Measurements from ENCODE around the gene LBR.

The LBR gene

DNA sequence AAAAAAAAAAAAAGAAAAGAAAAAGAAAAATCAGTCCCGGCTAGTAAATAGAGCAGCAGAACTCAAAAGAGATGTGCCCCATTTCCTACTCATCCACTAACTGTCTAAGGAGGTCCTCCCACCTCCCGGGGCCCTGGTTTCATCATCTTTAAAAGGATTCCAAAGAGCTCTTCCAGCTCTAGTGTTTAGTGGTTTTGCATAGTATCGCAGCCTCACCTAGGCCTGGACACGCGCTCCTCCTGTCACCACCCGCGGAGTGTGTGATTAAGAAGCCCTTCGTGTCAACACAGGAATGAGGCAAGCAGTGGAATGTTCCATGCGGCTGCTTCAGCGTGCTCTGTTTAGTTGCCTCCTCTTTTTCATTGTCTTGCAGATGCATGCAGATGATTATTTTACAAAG lies 49.0 kb downstream of the LBR start:
- H3K36me3 ChIP-seq (ENCODE audit: insufficient read depth, low read length) = no peaks in the 10 kb centered on the region
- no peak overlapping the region for H3K9ac ChIP-seq (ENCODE audit: low read length)
- no peaks in the 10 kb centered on the region for H3K9me3 ChIP-seq (ENCODE audit: low read length)
- no peaks in the 10 kb centered on the region for H3K9me2 ChIP-seq (ENCODE audit: low read depth, low read length)
- H3K4me2 ChIP-seq (ENCODE audit: low read length) = no peak overlapping the region
- H3K27ac ChIP-seq (ENCODE audit: low read depth, low read length, poor library complexity, severe bottlenecking) = no peak overlapping the region
- no peaks in the 10 kb centered on the region for H3F3A ChIP-seq (ENCODE audit: insufficient read depth, low read length)
- H3K4me3 ChIP-seq (ENCODE audit: low read depth, low read length, poor library complexity, severe bottlenecking) = no peak overlapping the region
- no peaks in the 10 kb centered on the region for H3K4me1 ChIP-seq (ENCODE audit: insufficient read depth, low read length, severe bottlenecking)
- no peaks in the 10 kb centered on the region for H3K27me3 ChIP-seq (ENCODE audit: insufficient read depth, low read length)
- no peaks in the 10 kb centered on the region for H3K79me2 ChIP-seq (ENCODE audit: insufficient read depth, low read length)
- no peak overlapping the region for H2AFZ ChIP-seq (ENCODE audit: low read length)
- H4K20me1 ChIP-seq (ENCODE audit: insufficient read depth, low read length) = no peaks in the 10 kb centered on the region
- TF ChIP-seq, protein P1, sequence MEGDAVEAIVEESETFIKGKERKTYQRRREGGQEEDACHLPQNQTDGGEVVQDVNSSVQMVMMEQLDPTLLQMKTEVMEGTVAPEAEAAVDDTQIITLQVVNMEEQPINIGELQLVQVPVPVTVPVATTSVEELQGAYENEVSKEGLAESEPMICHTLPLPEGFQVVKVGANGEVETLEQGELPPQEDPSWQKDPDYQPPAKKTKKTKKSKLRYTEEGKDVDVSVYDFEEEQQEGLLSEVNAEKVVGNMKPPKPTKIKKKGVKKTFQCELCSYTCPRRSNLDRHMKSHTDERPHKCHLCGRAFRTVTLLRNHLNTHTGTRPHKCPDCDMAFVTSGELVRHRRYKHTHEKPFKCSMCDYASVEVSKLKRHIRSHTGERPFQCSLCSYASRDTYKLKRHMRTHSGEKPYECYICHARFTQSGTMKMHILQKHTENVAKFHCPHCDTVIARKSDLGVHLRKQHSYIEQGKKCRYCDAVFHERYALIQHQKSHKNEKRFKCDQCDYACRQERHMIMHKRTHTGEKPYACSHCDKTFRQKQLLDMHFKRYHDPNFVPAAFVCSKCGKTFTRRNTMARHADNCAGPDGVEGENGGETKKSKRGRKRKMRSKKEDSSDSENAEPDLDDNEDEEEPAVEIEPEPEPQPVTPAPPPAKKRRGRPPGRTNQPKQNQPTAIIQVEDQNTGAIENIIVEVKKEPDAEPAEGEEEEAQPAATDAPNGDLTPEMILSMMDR (IDR thresholded peaks at IDR 0.05; ENCODE audit: low read length) = no peak
- no peak for TF ChIP-seq EZH2 (IDR thresholded peaks at IDR 0.05; ENCODE audit: borderline replicate concordance, low read length)

DNA sequence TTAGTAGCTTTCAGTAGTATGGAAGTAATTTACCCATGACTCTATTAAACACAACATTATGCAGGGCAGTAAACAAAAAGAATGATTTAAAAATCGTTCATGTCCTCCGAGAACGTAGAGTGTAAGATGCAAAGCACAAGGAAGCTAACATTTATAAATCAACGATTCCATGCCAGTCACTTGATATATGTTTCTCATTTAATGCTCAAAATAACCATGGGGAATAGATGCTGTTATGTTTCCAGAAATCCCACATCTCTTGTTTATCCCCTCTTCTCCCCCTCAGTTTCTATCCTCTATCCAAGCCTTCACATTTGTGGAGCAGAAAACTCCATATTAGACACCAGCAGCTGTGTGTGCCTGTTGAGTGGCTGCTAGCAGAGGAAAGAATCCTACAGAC lies 52.8 kb downstream of the LBR start:
- no peak for TF ChIP-seq EZH2 (IDR thresholded peaks at IDR 0.05; ENCODE audit: borderline replicate concordance, low read length)
- TF ChIP-seq, protein P1 (IDR thresholded peaks at IDR 0.05; ENCODE audit: low read length) = no peak

DNA sequence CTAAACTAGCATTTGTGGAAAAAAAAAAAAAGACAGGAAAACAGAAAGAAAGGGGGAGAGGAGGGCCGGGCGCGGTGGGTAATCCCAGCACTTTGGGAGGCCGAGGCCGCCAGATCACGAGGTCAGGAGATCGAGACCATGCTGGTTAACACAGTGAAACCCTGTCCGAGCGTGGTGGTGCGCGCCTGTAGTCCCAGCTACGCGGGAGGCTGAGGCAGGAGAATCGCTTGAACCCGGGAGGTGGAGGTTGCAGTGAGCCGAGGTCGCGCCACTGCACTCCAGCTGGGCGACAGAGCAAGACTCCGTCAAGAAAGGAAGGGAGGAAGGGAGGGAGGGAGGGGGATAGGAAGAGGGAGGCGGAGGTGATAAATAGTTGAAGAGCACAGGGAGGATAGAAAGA lies 54.7 kb downstream of the LBR start:
- Histone ChIP-seq H4K20me1 (ENCODE audit: insufficient read depth, low read length) (no peaks in the 10 kb centered on the region), H3K79me2 (ENCODE audit: insufficient read depth, low read length) (no peaks in the 10 kb centered on the region), H3K4me3 (ENCODE audit: low read depth, low read length, poor library complexity, severe bottlenecking) (no peak overlapping the region), H2AFZ (ENCODE audit: low read length) (no peak overlapping the region), H3K9me2 (ENCODE audit: low read depth, low read length) (no peaks in the 10 kb centered on the region), H3K9ac (ENCODE audit: low read length) (no peak overlapping the region), H3K9me3 (ENCODE audit: low read length) (no peaks in the 10 kb centered on the region), H3K36me3 (ENCODE audit: insufficient read depth, low read length) (no peaks in the 10 kb centered on the region), H3K4me1 (ENCODE audit: insufficient read depth, low read length, severe bottlenecking) (no peaks in the 10 kb centered on the region), H3K27ac (ENCODE audit: low read depth, low read length, poor library complexity, severe bottlenecking) (no peak overlapping the region), H3F3A (ENCODE audit: insufficient read depth, low read length) (no peaks in the 10 kb centered on the region), H3K27me3 (ENCODE audit: insufficient read depth, low read length) (0 out of 2 replicates have a peak, but pooled peaks cover under 1% of the 10 kb centered on the region), H3K4me2 (ENCODE audit: low read length) (no peak overlapping the region)
- no peak for TF ChIP-seq EZH2 (IDR thresholded peaks at IDR 0.05; ENCODE audit: borderline replicate concordance, low read length)
- TF ChIP-seq, protein P1 (IDR thresholded peaks at IDR 0.05; ENCODE audit: low read length) = no peak

More for the DNA sequence above, 52.8 kb downstream of the LBR start:
- Histone ChIP-seq H3K4me1 (ENCODE audit: insufficient read depth, low read length, severe bottlenecking) (no peaks in the 10 kb centered on the region), H3K36me3 (ENCODE audit: insufficient read depth, low read length) (no peaks in the 10 kb centered on the region), H3K4me3 (ENCODE audit: low read depth, low read length, poor library complexity, severe bottlenecking) (no peak overlapping the region), H4K20me1 (ENCODE audit: insufficient read depth, low read length) (no peaks in the 10 kb centered on the region), H3F3A (ENCODE audit: insufficient read depth, low read length) (no peaks in the 10 kb centered on the region), H3K27ac (ENCODE audit: low read depth, low read length, poor library complexity, severe bottlenecking) (no peak overlapping the region), H3K9me2 (ENCODE audit: low read depth, low read length) (no peaks in the 10 kb centered on the region), H3K79me2 (ENCODE audit: insufficient read depth, low read length) (no peaks in the 10 kb centered on the region), H3K27me3 (ENCODE audit: insufficient read depth, low read length) (no peaks in the 10 kb centered on the region), H2AFZ (ENCODE audit: low read length) (no peak overlapping the region), H3K4me2 (ENCODE audit: low read length) (no peak overlapping the region), H3K9ac (ENCODE audit: low read length) (no peak overlapping the region), H3K9me3 (ENCODE audit: low read length) (no peaks in the 10 kb centered on the region)

All from OCI-LY1 (cell line).